GM19025 (cell line): ENCODE data around the gene LRRN4CL.
A peak's percentile ranks its signal among the peaks of the same experiment; 100 is the strongest.
"Not testable (repeated sequence)": the region's sequence is repeated elsewhere in the genome, so short reads cannot be mapped to it uniquely, and the experiment has no call there.

Source experiments
- ATAC-seq: cut with Tn5 transposase; IDR thresholded peaks from one replicate; pipeline ENCODE4 v1.9.1; 2021; ENCODE audit warnings: mild to moderate bottlenecking, low read depth, moderate library complexity; ENCODE audit not compliant: unreplicated experiment

LRRN4CL gene

GRCh38 chr11:62677714-62678113 is 11.6 kb downstream of the LRRN4CL start:
- no peak for ATAC-seq

GRCh38 chr11:62677156-62677555 is 12.2 kb downstream of the LRRN4CL start:
- ATAC-seq, result no peak

- no peak for ATAC-seq
Observed at GRCh38 chr11:62676698-62677097, 12.6 kb downstream of the LRRN4CL start.

GRCh38 chr11:62675415-62675814 is 13.9 kb downstream of the LRRN4CL start:
- not testable (repeated sequence) for ATAC-seq

GRCh38 chr11:62673196-62673525 is 16.2 kb downstream of the LRRN4CL start:
- no peak for ATAC-seq

- peak; percentile 55 for ATAC-seq
Observed at GRCh38 chr11:62671608-62672389, 17.5 kb downstream of the LRRN4CL start, which contains the start of the genes LBHD1 and UQCC3. LBHD1 (minus strand) TSS chr11:62672267; CDS start chr11:62670031, 2,236 bp downstream. UQCC3 (plus strand) TSS chr11:62671673; CDS start chr11:62671746, 73 bp downstream.

- no peak for ATAC-seq
Observed at GRCh38 chr11:62671236-62671607, 18.1 kb downstream of the LRRN4CL start.

GRCh38 chr11:62669420-62670161 is 19.7 kb downstream of the LRRN4CL start:
- ATAC-seq, result no peak

- ATAC-seq, result no peak
Observed at GRCh38 chr11:62667460-62667859, 21.9 kb downstream of the LRRN4CL start.

- no peak for ATAC-seq
Observed at GRCh38 chr11:62666259-62666926, 22.9 kb downstream of the LRRN4CL start.

- no peak for ATAC-seq
Observed at GRCh38 chr11:62665599-62666258, 23.6 kb downstream of the LRRN4CL start.

GRCh38 chr11:62665075-62665598 is 24.2 kb downstream of the LRRN4CL start, which contains the start of the genes C11orf98 and CSKMT:
C11orf98 (minus strand) TSS chr11:62665210; CDS start chr11:62665169, 41 bp downstream.
CSKMT (plus strand) TSS chr11:62665312; CDS start chr11:62665880, 568 bp downstream.
- ATAC-seq, result peak; percentile 87

- ATAC-seq, result peak; percentile 12
Observed at GRCh38 chr11:62664405-62665074, 24.8 kb downstream of the LRRN4CL start.

- ATAC-seq, result no peak
Observed at GRCh38 chr11:62656796-62657429, 32.4 kb downstream of the LRRN4CL start.

- ATAC-seq, result no peak
Observed at GRCh38 chr11:62654297-62654696, 35.0 kb downstream of the LRRN4CL start.

GRCh38 chr11:62652161-62653006 is 36.9 kb downstream of the LRRN4CL start:
- no peak for ATAC-seq

GRCh38 chr11:62650283-62650682 is 39.0 kb downstream of the LRRN4CL start:
- ATAC-seq, result not testable (repeated sequence)

GRCh38 chr11:62649486-62649885 is 39.8 kb downstream of the LRRN4CL start:
- no peak for ATAC-seq
